GM04503 (cell line): ENCODE measurements around the gene RASL10A.
A peak's percentile ranks its signal among the peaks of the same experiment; 100 is the strongest.

Experiments
- DNase-seq: peaks from one replicate; pipeline ENCODE4 v3.0.0-alpha.2; 2012; ENCODE audit warnings: low read depth

RASL10A gene

DNA sequence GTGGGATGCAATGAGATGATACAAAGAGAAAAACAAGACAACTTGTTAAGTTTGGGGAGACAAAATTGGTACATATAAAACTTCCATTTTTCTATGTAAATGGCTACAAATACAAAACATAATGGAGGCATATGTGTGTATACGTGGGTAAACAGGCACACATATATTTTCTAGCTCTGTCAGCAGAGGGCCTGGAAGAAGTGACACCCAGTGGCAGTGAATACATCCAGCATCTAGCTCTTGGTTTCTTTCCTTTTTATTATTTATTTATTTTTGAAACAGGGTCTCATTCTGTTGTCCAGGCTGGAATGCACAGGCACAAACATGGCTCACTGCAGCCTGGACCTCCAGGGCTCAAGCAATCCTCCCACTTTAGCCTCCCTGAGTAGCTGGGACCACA, 5.0 kb upstream of the RASL10A start:
- no peak for DNase-seq

DNA sequence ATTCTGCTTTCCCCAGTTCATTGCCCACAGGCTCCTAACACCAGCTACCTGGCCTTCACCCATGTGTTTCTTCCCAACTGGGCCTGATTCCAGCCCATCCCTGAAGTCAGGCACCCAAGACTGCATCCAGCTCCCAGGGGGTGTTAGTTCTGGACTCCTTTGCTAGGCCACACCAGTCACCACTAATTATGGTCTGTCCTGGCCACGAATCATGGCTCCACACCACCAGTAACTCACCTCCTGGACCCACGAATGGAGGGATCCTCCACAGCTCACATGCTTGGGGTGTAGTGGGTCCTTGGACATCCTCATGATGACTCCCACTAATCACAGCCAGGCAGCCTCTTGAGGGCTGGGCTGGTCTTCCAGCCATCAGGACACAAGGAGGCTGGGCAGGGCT, 3.6 kb upstream of the RASL10A start:
- DNase-seq = no peak

DNA sequence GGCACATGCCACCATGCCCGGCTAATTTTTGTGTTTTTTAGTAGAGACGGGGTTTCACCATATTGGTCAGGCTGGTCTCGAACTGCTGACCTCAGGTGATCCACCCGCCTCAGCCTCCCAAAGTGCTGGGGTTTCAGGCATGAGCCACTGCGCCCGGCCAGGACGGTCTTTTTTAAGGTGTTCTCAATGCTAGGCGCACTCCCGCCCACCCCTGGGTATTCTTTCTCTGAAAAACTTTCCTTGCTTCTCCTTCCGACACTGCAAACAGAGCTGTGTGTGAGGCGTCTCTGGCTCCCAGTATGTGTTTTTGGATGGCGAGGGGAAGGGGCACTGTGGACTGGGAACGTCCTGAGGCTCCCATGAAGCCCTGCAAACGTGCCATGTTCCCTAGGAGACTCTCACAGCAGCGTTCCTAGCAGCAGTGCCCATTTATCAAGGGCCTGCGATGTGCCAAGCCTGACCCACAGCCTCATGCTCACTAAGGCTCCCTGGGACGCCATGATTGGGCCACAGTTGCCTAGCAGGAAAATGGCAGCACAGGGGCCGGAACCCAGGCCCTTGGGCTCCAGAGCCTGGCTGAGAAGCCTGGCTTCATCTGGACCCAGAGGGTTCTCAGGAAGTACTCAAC, 2.4 kb upstream of the RASL10A start:
- DNase-seq = no peak

DNA sequence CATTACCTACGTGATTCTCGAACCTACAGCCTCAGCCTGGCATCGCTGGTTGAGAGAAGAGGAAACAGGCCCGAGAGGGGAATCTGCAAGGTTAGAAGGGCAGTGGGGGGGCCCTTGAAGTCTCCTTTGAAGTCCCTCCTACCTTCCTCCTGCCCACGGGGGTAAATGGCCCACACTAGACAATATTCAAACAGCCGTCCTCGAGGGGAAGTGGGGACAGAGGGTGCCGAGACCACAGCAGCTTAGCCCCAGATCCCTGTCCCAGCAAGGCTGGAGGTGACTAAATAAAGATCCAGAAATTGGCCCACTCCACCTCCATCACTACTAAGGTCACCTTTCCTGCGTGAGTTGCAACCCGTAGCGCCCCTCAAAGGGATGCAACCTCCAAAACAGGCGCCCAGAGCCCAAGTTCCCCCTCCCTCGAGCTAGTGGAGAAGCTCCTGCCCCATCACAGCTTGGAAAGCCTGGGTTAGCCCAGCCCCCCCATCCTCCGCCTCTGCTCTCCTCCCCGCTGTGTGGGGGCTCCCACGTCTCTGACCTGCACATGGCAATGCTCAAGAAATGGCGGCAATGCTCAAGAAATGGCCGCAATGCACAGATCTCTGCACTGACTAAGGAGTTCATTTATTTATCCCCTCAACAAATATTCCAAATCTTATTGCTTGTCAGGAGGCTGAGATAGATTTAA, 788 bp upstream of the RASL10A start:
- no peak for DNase-seq

DNA sequence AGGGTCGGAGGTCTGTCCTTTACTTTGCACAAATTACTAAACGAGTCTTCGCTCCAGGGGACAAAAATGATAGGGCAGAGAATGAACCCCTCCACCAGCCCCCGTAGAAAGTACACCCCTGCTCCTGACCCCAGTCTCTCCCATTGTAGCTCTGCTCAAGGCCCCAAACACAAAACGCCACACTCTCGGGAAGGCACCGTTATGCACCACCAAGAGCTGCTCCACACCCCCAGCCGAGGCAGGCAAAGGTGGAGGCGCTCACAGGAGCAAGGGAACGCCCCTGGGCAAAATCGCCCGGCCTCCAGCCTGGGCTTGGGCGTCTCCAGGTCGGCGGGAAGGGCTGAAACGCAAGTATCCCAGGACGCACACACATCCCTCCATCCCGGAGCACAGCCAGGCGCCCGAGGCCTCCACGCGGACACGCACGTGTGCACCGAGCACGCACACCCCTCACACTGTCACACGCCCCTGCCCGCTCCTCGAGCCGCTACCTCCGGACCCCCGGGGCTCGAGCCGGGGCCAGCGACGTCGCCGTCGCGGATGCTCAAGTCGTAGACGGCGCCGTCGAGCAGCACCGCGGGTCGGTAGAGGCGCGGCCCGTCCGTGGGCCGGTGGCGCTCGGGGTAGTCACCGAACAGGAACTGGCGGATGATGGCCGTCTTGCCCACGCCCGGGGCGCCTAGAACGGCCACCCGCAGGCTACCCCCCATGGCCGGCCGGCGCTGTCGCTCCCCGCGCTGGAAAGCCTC, 786 bp downstream of the RASL10A start:
- DNase-seq = no peak

DNA sequence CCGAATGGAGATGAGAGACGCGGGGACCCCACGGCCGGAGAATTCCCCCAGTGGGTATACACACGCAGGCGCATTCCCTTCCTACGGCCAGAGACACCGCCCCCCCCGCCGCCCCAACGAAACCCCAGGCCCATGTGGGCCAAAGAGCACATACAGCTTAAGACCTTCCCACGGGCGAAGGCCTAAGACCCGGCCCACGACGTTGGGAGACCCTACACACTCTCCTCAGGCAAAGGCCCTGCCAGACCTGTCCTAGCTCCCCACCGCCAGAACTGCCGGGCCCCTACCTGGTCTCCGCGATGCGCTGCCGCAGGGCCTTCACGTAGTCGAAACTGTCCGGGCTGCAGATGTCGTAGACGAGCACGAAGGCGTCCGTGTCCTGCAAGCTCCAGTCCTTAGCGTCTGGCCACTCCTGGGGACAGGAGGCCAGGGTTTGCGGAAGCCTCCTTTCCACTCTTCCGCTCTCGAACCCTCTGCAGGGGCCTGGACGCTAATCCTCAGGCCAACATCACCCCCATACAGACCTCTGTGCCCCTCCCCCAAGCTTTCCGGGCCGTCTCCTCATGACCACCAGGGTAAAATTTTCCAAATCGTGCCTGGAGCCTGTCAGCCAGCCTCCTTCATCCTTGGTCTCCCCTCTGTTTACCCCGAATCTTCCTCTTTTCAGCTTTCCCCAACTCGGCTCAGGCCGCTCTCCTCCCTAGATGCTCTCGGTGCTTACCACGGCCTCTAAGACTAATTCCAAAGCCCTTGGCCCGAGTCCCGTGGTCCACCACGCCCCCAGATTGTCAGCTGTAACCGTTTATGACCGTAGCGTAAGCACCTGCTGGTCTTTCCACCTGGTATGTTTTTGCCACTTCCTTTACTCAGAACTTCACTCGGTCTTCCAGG, 1.7 kb downstream of the RASL10A start:
- no peak for DNase-seq

DNA sequence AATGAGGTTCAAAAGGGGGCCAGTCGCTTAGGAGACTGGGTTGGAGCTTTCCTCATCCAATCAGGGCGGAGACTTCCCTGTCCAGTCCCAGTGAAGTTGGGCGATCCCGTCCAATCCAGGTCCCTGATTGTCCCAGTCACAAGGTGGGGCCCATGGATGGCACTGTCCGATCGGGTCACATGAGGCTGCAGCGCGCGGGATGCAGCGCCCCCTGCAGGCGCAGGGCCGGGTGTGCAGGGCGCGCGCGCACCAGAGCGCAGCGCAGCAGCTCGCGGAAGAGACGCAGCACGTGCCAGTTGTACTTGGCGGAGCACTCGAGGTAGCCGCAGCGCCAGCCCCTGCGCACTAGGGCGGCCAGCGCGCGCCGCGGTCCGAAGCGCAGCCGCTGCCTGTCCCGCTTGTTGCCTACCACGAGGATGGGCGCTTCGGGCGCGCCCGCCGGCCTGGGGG, 2.3 kb downstream of the RASL10A start:
- DNase-seq = no peak

DNA sequence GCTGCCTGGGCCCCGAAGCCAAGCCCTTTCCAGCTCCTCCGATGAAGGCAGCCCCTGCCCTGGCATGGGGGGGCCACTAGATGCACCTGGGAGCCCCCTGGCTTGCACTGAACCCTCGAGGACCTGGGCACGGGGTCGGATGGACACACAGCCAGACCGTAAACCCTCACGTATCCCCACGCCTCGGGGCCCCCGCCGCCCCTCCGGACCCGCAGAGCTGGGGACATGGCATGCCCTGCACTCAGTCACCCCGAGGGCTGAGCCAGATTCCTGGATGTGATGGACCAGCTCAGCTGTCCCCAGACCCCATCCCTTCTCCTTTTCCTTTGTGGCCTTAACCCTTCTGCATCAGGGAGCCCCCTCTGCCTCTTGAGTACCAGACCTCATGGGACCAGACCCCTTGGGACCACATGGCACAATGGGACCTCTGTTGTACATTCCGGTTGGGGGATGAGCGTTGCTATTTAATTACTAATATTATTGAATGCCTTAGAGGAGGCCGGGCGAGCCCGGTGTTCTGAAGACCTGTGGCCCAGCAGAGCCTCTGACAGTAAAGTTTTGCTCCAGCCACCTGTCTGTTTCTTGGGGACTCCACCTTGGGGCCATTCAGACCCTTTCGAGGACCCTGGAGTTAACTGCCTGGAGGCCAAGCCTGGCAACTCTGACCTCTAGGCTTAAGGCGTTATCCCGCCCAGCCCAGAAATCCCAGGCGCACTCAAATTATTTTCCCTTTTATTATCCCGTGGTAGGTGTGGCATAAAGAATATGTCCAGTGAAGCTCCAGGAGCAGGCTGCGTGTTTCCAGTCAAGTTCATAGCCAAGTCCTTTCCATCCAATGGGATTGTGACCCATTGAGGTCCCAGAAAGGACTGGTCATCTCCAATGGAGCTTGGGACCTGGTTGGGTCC, 3.0 kb downstream of the RASL10A start:
- no peak for DNase-seq

DNA sequence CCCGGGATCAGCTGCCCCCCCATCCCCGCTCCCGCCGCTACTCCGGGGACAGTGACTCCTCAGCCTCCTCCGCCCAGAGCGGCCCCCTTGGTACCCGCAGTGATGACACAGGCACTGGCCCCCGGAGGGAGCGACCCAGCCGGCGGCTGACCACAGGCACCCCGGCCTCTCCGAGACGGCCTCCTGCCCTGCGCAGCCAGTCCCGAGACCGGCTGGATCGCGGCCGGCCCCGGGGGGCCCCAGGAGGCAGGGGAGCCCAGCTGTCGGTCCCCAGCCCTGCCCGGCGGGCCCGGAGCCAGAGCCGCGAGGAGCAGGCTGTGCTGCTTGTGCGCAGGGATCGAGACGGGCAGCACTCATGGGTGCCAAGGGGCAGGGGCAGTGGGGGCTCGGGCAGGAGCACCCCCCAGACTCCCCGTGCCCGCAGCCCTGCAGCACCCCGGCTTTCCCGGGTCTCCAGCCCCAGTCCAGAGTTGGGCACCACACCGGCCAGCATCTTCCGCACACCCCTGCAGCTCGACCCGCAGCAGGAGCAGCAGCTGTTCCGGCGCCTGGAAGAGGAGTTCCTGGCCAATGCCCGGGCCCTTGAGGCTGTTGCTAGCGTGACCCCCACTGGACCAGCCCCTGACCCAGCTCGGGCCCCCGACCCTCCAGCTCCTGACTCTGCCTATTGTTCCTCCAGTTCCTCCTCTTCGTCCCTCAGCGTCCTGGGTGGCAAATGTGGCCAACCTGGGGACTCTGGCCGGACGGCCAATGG, 3.9 kb downstream of the RASL10A start:
- no peak for DNase-seq

DNA sequence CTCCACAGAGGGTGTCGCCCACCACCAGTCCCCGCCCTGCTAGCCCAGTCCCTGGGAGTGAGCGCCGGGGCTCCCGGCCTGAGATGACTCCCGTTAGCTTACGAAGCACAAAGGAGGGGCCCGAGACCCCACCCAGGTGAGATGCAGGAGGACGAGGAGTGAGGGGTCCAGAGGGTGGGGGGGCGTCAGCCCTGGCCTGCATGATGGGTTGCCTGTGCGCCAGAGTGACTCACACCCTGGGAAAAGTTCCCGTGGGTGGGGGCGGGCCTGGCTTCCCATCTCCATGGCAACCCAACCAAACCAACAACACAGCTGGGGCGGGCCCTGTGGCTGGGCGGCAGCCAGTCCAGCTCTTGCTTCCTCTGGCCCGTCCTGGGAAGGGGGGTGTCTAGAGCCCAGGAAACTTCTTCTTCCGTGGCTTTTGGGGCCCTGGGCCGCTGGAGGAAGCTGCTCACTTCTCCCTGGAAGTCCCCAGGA, 4.6 kb downstream of the RASL10A start:
- peak; percentile 82 for DNase-seq

DNA sequence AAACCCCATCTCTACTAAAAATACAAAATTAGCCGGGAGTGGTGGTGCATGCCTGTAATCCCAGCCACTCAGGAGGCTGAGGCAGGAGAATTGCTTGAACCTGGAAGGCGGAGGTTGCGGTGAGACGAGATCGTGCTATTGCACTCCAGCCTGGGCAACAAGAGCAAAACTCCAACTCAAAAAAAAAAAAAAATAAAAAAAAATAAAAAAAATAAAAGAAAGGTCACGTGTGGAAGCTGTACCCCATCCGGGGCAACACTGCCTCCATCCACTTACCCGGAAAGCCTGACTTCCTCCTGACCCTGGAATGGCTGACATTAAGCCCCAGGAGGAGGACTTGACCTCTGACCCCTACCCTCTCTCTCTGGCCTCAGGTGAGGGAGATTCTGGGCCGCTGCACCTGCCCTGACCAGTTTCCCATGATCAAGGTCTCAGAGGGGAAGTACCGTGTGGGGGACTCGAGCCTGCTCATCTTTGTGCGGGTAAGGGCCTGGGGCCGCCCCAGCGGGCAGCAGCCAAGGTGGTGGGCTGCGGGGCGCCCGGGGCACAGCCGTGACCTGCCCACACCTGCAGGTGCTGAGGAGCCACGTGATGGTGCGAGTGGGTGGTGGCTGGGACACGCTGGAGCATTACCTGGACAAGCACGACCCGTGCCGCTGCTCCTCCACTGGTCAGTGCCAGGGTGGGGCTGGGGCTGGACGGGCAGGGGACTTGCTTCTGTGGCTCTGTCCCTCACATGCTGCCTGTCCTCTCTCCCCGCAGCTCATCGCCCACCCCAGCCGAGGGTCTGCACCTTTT, 5.2 kb downstream of the RASL10A start:
- DNase-seq = no peak

DNA sequence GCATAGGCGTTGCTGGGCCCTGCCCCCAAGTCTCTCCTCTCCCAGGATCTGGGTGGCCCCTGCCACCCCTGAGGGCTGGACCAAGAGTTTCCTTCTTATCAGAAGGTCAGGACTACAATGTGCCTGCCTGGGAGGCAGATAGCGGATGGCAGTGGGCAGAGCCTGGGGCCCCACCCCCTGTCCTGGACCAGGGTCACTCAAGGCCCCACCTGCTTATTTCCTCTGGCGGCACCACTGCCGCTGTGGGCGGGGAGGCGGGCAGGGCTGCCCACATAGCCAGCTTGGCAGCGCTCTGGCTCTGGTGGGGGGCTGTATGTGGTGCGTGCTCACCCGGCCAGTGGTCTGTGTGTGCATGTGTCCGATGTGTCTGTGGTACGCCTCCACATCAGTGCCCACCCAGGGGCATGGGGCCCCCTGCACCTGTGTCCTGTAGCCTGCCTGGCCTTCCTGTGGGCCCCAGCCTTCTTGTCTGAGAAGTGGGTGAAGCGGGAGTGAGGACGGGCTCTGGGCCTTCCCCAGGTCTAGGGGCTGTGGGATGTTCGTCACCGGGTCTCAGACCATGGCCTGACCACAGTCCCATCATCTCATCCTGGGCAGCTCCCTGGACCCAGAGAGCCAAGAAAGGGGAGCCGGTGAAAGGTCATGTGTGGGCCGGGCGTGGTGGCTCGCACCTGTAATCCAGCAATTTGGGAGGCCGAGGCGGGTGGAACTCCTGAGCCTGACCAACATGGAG, 6.0 kb downstream of the RASL10A start:
- no peak for DNase-seq

DNA sequence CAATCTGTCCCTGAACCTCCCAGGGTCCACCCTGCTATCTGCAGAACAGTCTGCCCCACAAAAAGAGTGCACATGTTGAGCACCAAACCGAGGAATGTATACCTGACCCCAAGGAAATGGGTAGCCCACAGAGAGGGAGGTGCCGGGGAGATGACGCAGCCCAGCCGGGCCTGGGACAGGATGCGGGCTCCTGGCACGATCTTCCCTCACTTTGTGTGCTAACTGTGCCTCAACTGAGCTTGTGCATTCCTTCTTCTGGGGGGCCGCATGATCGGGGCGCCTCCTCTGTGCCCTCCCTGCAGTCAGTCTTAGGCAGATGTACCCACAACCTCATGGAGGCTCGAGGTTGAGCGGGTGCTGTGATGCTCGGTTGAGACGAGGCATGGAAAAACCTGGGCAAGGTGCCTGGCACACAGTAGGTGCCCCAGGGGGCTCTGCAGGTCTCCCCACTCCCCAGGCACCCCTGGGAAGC, 6.7 kb downstream of the RASL10A start:
- no peak for DNase-seq

DNA sequence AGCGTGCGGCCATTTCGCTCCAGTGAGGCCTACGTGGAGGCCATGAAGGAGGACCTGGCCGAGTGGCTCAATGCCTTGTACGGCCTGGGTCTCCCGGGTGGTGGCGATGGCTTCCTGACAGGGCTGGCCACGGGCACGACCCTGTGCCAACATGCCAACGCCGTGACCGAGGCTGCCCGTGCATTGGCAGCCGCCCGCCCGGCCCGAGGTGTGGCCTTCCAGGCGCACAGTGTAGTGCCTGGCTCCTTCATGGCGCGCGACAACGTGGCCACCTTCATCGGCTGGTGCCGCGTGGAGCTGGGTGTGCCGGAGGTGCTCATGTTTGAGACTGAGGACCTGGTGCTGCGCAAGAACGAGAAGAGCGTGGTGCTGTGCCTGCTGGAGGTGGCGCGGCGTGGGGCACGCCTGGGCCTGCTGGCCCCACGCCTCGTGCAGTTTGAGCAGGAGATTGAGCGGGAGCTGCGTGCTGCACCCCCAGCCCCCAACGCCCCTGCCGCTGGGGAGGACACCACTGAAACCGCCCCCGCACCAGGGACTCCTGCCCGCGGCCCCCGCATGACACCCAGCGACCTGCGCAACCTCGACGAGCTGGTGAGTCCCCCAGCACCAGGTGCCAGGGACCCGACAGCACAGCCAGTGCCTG, 7.2 kb downstream of the RASL10A start:
- no peak for DNase-seq

DNA sequence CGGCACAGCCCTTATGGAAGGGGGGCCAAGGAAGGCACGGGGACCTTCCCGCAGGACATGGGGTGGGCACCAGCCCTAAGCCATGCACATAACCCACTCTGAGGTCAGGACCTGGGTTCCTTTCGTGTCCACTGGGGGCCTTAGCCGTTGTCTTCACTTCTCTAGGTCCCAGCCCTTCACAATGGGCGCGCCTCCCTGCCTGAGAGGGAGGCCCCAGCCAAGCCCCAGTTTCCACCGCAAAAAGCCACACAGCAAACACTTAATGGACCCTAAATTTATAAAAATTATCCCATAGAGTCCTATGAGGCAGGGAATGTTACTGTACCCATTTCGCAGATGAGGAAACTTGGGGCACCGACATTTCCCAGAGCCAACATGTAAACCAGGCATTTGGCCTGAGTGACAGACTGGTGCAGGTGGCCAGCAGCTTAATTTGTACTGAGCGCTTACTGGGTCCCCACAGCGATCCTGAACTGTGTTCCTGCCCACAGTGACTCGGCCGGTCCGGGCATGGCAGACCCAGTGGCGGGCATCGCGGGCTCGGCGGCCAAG, 7.8 kb downstream of the RASL10A start:
- DNase-seq = no peak

DNA sequence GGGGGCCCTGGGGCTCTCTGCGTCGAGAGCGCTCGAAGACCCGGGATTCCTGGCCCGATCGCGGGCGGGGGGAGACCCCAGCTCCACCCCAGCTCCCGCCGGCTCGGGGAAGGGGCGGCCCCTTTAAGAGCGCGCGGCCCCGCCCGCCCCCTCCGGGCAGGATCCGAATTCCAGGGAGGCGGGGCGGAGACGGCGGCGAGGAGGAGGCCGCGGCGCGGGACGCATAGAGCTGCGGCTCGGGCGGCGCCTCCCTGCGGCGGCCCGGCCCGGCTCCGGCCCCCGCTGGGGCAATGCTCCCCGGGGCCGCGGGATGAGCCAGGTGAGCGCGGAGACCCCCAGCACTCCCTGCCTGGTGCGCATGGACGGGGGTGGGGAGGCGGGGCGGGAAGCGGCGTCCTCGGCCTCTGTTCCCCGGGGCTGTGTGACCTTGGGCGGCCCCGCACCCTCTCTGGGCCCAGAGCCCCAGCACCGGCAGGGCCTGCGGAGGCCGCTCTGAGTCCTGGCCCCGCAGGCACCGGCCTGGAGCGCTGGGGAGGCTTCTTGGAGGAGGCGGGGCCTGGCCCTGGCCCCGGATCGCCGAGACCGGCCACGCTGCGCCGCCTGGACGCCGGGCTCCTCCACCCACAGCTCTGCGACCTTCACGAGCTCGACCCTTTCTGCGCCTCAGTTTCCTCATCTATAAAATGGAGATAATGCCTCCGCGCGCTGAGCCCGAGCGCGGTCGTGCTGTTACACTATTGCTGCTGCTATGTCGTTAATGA, 8.5 kb downstream of the RASL10A start:
- DNase-seq = no peak
